NCI-H510A (cell line): ENCODE results near the gene BCL2L14.
"Not testable (repeated sequence)": the region's sequence is repeated elsewhere in the genome, so short reads cannot be mapped to it uniquely, and the experiment has no call there.

Source experiments
- DNase-seq: peaks from one replicate; lab custom pipeline; 2025; lab: John Stamatoyannopoulos, UW

Gene BCL2L14

DNA sequence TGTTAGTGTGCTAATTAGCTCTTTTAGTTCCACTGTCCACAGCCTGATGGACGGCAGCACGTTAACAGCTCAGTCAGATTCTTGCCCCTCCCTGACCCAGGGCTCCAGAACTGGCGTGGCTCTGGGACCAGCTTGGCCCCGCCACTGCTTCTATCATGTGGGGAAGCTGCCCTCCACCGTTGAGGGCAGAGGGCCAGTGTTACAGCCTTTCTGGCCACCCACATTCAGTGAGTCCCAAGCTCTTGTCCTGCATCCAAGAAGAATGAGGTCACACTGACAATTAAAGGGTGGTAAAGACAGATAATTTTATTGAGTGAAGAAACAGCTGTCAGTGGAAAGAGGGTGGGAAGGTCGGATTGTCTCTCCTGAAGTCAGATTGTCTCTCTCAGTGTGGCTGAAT lies 36.9 kb downstream of the BCL2L14 start:
- DNase-seq: no peak

DNA sequence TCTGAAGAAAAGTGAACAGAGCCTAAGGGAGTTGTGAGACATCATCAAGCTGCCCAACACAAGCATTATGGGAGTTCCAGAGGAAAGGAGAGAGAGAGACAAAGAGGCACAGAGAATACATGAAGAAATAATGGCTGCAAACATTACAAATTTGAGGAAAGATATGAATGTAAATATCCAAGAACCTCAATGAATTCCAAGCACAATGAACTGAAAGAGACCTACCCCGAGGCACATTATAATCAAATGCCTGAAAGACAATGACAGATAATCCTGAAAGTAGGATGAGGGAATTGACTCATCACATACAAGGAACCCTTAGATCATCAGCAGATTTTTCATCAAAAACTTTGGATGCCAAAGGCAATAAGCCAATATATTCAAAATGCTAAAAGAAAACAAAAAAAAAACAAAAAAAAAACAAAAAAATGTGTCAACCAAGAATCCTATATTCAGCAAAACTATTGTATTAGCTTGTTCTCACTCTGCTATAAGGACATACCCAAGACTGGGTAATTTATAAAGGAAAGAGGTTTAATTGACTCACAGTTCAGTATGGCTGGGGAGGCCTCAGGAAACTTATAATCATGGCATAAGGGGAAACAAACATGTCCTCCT lies 37.8 kb downstream of the BCL2L14 start:
- DNase-seq: no peak

GRCh38 chr12:12110923-12111555 lies 40.3 kb downstream of the BCL2L14 start:
- DNase-seq: not testable (repeated sequence)

DNA sequence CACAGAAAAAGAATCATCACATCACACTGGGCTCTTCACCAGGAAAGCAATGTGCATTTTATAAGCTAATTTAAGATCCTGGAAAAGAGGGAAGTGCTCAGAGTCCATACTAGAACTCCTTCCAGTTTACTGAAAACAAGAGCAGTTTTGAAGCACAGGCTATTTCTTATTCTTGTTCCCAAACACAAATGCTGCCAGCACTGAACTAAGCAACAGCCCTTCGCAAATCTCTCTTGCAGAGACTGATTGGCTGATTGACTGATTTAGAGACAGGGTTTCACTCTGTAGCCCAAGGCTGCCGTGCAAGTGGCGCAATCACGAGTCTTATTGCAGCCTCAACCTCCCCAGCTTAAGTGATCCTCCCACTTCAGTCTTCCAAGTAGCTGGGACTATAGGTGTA lies 44.8 kb downstream of the BCL2L14 start:
- no peak for DNase-seq

DNA sequence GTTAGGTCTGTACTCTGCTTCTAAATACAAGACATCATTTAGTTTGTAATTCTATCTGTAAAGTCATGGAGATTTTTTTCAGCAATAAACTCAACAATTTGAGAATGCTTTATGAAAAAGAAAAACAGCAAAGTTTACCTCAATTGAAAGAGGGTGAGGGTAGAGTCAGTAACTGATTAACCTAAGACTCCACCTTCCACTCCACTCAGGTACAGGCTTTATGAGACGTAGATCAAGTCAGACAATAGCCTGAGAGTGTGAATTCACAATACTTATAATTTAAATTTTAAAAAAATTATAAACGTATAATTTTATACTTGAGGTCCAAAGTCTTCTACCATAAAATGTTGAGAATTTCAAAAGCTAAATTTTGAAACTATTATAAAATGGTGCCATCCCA lies 45.9 kb downstream of the BCL2L14 start:
- no peak for DNase-seq

DNA sequence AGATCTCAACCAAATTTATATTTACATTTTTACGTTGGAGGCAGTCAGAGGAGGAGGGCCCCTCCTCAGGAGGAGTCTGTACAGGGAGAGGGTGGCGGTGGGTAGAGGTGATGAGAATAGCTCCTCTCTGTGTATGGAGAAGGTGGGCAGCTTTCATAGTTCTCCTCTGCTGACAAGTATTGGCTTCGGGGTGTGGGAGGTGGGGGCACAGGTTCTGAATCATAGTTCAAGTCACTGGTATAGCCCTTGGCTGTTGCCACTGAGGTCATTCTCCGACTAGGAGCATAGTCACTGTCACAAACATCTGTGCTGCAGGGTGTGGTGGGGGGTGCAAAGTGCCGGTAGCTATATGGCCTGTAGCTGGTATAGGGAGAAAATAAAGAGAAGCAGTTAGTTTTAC lies 50.3 kb downstream of the BCL2L14 start:
- DNase-seq: no peak

GRCh38 chr12:12123036-12123604 lies 52.4 kb downstream of the BCL2L14 start:
- DNase-seq: no peak

- no peak for DNase-seq
Measured at GRCh38 chr12:12126551-12126950, 55.8 kb downstream of the BCL2L14 start.

DNA sequence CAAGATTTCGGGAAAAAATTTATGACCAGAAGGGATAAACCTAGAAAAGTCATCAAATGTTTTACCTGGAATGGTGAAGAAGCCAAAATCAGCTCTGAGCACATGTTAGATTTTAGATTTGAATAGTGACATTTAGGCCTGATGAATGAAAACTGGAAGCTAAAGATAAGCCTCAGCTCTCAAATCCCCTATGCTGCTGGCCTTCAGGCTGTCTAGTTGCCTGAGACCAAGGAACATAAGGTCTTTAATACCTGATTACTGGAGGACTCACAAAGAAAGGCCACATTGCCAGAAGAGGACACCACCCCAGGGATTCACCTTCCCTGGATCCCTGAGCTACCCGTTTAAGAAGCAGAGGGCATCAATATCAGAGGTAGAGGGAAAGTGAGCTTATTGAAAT lies 56.6 kb downstream of the BCL2L14 start:
- no peak for DNase-seq

GRCh38 chr12:12128670-12129069 lies 57.9 kb downstream of the BCL2L14 start:
- no peak for DNase-seq

DNA sequence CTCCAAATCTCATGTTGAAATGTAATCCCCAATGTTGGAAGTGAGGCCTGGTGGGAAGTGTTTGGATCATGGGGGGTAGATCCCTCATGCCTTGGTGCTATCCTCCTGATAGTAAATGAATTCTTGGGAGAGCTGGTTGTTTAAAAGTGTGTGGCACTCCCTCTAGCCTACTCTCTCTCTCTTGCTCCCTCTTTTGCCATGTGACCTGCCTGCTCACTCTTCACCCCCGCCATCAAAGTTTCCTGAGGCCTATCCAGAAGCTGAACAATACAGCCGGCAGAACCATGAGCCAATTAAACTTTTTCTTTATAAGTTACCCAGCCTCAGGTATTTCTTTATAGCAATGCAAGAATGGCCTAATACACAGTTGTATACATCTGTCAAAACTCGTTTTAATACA lies 62.5 kb downstream of the BCL2L14 start:
- DNase-seq: no peak

DNA sequence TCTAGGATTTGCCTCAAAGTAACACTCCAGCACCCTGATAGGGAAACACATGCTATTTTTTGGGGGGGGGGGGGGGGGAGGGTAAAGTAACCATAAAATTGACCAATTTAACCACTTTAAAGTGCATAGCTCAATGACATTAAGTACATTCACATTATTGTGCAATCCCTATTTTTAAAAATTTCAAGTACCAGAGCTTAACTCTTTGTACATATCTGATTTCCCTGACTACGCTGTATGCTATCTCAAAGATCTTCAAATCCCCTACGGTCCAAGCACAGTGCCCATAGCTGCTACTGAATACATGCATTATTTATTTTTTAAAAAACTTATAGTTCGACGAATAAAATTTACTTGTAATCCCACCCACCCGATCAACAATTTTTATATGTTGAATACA lies 63.0 kb downstream of the BCL2L14 start:
- DNase-seq: no peak

- DNase-seq: no peak
Measured at GRCh38 chr12:12138203-12139154, 67.7 kb downstream of the BCL2L14 start.

DNA sequence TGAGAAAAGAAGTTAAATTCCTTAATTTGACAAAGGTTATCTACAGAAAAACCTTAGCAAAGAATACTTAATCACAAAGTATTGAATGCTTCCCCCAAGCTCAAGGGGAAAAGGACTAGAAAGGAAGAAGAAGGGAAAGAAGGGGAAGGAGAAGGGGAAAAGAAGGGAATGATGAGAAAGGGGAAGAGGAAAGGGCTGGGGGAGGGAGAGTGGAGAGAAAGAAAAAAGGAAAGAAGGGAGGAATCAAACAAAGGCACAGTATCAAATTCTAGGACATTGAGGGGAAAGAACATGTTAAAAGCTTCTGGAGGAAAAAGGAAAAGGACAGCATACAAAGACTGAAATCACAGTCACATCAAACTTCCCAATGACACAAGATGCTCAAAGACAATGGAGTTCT lies 70.3 kb downstream of the BCL2L14 start:
- DNase-seq: no peak

DNA sequence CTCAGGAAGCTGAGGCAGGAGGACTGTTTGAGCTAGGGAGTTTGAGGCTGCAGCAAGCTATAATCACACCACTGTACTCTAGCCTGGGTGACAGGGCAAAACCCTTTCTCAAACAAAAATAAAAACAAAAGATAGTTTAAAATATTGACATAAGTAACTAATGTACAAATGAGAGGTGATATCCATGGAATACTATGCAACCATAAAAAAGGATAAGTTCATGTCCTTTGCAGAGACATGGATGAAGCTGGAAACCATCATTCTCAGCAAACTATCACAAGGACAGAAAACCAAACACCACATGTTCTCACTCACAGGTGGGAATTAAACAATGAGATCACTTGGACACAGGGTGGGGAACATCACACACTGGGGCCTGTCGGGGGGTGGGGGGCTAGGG lies 73.8 kb downstream of the BCL2L14 start:
- DNase-seq: not testable (repeated sequence)

- no peak for DNase-seq
Measured at GRCh38 chr12:12147111-12147510, 76.4 kb downstream of the BCL2L14 start.
